Measurements from ENCODE around the gene FRMD3.

FRMD3 gene

DNA sequence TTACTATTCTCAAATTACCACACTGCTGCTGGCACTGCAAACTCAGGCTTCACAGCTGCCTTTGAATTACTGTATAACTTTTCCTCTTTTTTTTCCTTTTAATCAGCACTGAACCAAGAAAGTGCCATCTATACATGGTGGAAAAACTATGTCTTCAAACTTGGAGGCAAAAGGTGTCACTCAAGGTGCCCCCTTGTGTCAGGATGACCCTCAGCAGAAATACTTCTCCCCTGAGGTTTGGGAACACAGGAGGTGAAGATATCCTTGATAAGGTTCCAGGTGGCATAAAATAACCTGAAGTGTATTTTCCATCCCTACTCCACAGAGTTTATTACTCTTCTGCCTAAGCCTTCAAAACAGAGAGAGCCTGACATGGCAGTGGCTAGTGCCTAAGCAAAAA lies 14.5 kb downstream of the FRMD3 start:
- Histone ChIP-seq H4K20me1 (ENCODE audit: insufficient read depth, low read length, poor library complexity, severe bottlenecking) (no peaks in the 10 kb centered on the region), H3K79me2 (ENCODE audit: insufficient read depth, low read length) (no peaks in the 10 kb centered on the region), H3K4me3 (ENCODE audit: low read length, poor library complexity, severe bottlenecking) (no peak overlapping the region), H3K9me2 (replicated peaks; ENCODE audit: low read depth, low read length) (no peaks in the 10 kb centered on the region), H3F3A (ENCODE audit: low read depth) (no peaks in the 10 kb centered on the region), H3K9me3 (ENCODE audit: insufficient read depth, low read depth, low read length) (no peaks in the 10 kb centered on the region), H3K4me2 (ENCODE audit: low read depth, low read length, poor library complexity, severe bottlenecking) (no peak overlapping the region), H3K4me1 (ENCODE audit: insufficient read depth, low read length, poor library complexity, severe bottlenecking) (no peaks in the 10 kb centered on the region), H3K27me3 (ENCODE audit: insufficient read depth, low read length, poor library complexity, severe bottlenecking) (no peaks in the 10 kb centered on the region), H3K9ac (ENCODE audit: low read depth, low read length, poor library complexity, severe bottlenecking) (no peak overlapping the region), H2AFZ (ENCODE audit: low read length) (no peak overlapping the region), H3K36me3 (ENCODE audit: insufficient read depth, low read length) (no peaks in the 10 kb centered on the region)
- TF ChIP-seq, protein P1, sequence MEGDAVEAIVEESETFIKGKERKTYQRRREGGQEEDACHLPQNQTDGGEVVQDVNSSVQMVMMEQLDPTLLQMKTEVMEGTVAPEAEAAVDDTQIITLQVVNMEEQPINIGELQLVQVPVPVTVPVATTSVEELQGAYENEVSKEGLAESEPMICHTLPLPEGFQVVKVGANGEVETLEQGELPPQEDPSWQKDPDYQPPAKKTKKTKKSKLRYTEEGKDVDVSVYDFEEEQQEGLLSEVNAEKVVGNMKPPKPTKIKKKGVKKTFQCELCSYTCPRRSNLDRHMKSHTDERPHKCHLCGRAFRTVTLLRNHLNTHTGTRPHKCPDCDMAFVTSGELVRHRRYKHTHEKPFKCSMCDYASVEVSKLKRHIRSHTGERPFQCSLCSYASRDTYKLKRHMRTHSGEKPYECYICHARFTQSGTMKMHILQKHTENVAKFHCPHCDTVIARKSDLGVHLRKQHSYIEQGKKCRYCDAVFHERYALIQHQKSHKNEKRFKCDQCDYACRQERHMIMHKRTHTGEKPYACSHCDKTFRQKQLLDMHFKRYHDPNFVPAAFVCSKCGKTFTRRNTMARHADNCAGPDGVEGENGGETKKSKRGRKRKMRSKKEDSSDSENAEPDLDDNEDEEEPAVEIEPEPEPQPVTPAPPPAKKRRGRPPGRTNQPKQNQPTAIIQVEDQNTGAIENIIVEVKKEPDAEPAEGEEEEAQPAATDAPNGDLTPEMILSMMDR (conservative IDR thresholded peaks at IDR 0.05; ENCODE audit: low read length): peak; percentile 33
- TF ChIP-seq EZH2phosphoT487 (IDR thresholded peaks at IDR 0.05; ENCODE audit: borderline replicate concordance): no peak

DNA sequence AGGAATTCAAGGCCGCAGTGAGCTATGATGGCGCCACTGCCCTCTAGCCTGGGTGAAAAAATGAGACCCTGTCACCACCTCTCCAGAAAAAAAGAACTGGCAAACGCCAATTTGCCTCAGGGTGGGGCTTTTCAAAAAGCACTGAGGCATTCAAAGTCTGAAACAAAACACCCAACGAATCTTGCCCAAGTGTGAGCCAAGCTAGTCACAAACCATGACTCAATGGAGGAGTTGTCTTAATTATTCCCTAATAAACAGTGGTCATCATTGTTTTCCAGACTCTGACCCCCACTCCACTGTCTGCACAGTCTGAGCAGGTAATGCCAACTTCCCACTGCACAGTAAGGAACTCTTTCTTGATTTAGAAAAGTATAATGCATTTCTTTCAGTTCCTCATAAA lies 16.8 kb downstream of the FRMD3 start:
- H3K9ac ChIP-seq (ENCODE audit: low read depth, low read length, poor library complexity, severe bottlenecking): no peak overlapping the region
- H3K27me3 ChIP-seq (ENCODE audit: insufficient read depth, low read length, poor library complexity, severe bottlenecking): no peaks in the 10 kb centered on the region
- H3F3A ChIP-seq (ENCODE audit: low read depth): no peaks in the 10 kb centered on the region
- no peaks in the 10 kb centered on the region for H3K36me3 ChIP-seq (ENCODE audit: insufficient read depth, low read length)
- H3K4me1 ChIP-seq (ENCODE audit: insufficient read depth, low read length, poor library complexity, severe bottlenecking): no peaks in the 10 kb centered on the region
- H3K4me2 ChIP-seq (ENCODE audit: low read depth, low read length, poor library complexity, severe bottlenecking): no peak overlapping the region
- H3K79me2 ChIP-seq (ENCODE audit: insufficient read depth, low read length): no peaks in the 10 kb centered on the region
- no peaks in the 10 kb centered on the region for H4K20me1 ChIP-seq (ENCODE audit: insufficient read depth, low read length, poor library complexity, severe bottlenecking)
- no peak overlapping the region for H3K4me3 ChIP-seq (ENCODE audit: low read length, poor library complexity, severe bottlenecking)
- no peaks in the 10 kb centered on the region for H3K9me2 ChIP-seq (replicated peaks; ENCODE audit: low read depth, low read length)
- TF ChIP-seq, protein P1 (conservative IDR thresholded peaks at IDR 0.05; ENCODE audit: low read length): no peak
- no peak for TF ChIP-seq EZH2phosphoT487 (IDR thresholded peaks at IDR 0.05; ENCODE audit: borderline replicate concordance)
- no peak overlapping the region for H2AFZ ChIP-seq (ENCODE audit: low read length)
- no peaks in the 10 kb centered on the region for H3K9me3 ChIP-seq (ENCODE audit: insufficient read depth, low read depth, low read length)

DNA sequence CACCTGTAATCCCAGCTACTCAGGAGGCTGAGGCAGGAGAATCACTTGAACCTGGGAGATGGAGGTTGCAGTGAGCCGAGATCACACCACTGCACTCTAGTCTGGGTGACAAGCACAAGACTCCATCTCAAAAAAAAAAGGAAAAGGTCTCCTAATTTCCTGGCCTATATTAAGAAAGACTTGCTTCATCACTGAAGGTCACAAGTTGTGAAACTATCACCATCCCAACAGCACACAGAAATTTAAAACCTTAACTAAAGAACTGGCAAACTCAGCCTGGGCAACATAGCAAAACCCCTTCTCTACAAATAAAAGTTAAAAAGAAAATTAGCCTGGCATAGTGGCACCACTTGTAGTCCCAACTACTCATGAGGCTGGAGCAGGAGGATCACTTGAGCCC lies 17.2 kb downstream of the FRMD3 start:
- Histone ChIP-seq H3K4me2 (ENCODE audit: low read depth, low read length, poor library complexity, severe bottlenecking) (no peak overlapping the region), H2AFZ (ENCODE audit: low read length) (no peak overlapping the region)

More for the DNA sequence above, 17.2 kb downstream of the FRMD3 start:
- H3K4me3 ChIP-seq (ENCODE audit: low read length, poor library complexity, severe bottlenecking): no peak overlapping the region
- H3K9me3 ChIP-seq (ENCODE audit: insufficient read depth, low read depth, low read length): no peaks in the 10 kb centered on the region
- H3K36me3 ChIP-seq (ENCODE audit: insufficient read depth, low read length): no peaks in the 10 kb centered on the region
- no peaks in the 10 kb centered on the region for H4K20me1 ChIP-seq (ENCODE audit: insufficient read depth, low read length, poor library complexity, severe bottlenecking)
- no peak for TF ChIP-seq EZH2phosphoT487 (IDR thresholded peaks at IDR 0.05; ENCODE audit: borderline replicate concordance)
- TF ChIP-seq, protein P1 (conservative IDR thresholded peaks at IDR 0.05; ENCODE audit: low read length): no peak
- H3K27me3 ChIP-seq (ENCODE audit: insufficient read depth, low read length, poor library complexity, severe bottlenecking): no peaks in the 10 kb centered on the region
- no peaks in the 10 kb centered on the region for H3K9me2 ChIP-seq (replicated peaks; ENCODE audit: low read depth, low read length)
- no peaks in the 10 kb centered on the region for H3F3A ChIP-seq (ENCODE audit: low read depth)
- H3K79me2 ChIP-seq (ENCODE audit: insufficient read depth, low read length): no peaks in the 10 kb centered on the region
- H3K4me1 ChIP-seq (ENCODE audit: insufficient read depth, low read length, poor library complexity, severe bottlenecking): no peaks in the 10 kb centered on the region
- H3K9ac ChIP-seq (ENCODE audit: low read depth, low read length, poor library complexity, severe bottlenecking): no peak overlapping the region
